ENCODE data around the gene CLDN24.

CLDN24 gene

GRCh38 chr4:183321079-183321478 lies 1.1 kb downstream of the CLDN24 start:
- no peak for DNase-seq (ENCODE audit: low spot score)

DNA sequence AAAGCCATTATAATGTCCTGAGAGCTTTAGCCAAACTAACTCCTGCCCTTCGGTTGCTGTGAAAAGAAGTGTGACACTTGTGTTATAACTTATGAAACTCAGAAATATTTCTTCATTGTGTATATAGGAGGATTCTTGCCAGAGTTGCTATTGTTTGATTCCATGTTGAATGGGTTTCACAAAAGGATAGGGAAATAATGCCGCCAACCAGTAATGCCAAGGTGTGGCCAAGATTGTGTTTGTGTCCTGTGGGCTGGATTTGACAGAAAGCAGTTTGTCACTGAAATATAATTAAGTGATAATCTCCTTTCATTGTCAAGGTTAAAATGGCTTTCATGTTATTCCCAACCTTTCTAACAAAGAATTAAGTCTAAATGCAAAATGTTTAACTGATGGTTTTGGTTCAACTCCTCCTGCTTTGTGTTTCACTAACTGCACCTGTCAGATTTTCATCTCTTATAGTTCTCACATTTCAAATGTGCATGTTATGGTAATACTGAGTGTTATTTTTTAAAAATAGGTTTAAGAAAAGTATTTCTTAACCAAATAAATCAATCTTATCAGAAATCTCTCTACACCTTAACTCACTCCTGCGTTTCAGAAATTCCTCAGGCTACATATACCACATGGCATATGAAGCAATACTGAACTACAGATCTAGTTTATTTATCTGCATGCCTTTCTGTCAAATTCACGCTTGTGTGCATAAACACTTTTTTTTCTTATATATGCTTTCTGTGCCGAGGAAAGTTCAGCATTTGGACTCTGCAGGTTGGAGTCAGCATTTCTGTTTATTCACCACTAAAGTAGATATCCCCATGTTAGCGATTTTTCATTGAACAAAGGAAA lies 1.8 kb downstream of the CLDN24 start, which contains the start of gene CLDN22:
TSS of gene CLDN22 (minus strand) at position 66 of the 849 bp plus-strand sequence. CDS start at position 8, 58 bp downstream.
- DNase-seq (ENCODE audit: low spot score), result no peak

DNA sequence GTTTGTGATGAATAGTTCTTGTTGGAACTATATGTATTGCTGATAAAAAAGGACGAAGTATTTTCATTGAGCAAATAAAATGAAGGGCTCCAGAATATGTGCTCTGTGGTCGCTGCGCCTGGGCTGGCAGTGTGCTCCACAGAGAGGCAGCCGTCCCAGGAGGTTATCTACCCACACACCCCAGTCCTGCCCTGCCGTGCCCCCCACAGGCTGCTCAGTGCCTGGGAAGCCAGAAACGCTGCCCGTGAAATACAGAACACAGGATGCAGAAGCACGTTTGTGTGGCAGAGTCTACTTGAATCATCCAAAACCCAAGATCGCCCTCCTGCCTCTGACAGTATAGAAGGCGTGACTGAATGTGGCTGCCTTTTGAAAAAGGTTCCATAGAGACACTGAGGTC lies 3.6 kb downstream of the CLDN24 start:
- no peak for DNase-seq (ENCODE audit: low spot score)

- no peak for DNase-seq (ENCODE audit: low spot score)
Observed at GRCh38 chr4:183314806-183315205, 7.4 kb downstream of the CLDN24 start.

- DNase-seq (ENCODE audit: low spot score), result no peak
Observed at GRCh38 chr4:183314336-183314735, 7.9 kb downstream of the CLDN24 start.

GRCh38 chr4:183312841-183313240 lies 9.4 kb downstream of the CLDN24 start:
- DNase-seq (ENCODE audit: low spot score), result no peak

- no peak for DNase-seq (ENCODE audit: low spot score)
Observed at GRCh38 chr4:183306811-183307210, 15.4 kb downstream of the CLDN24 start.

DNA sequence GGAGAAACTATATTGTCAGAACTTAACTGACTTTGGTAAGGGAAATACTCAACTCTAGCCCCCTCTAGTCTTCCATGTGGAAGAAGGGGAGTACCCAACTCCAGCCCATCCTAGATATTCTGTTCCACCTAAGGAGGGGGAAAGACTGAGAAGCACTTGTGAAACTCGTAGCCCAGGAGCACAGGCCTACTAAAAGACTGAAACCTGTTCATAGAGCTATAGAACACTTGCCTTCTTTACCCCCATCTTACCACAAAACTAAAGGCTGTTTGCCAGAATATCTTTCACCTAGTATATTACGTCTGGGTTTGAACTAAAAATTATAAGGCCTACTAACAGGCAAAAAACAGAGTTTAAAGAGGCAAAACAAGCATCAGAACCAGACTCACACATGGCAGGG lies 17.7 kb downstream of the CLDN24 start:
- DNase-seq (ENCODE audit: low spot score), result no peak

DNA sequence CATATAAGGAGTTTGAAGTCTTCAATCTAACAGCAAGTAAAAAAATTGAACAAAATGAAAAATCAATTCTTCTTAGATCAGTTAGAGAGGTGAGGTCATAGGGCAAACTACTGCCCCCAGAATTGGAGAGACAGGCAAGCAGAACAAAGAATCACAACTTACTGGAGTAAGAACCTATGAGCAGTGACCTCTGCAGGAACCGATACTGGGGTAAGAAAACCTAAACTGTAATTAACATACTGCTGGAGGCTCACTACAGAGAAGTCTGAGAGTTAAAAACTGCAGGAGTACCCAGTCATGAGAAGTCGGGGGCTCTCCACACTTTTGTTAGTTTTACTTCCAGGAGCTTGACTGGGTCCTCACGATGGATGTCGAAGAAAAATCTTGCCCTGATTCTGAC lies 18.2 kb downstream of the CLDN24 start:
- DNase-seq (ENCODE audit: low spot score), result no peak

GRCh38 chr4:183303301-183303700 lies 18.9 kb downstream of the CLDN24 start:
- no peak for DNase-seq (ENCODE audit: low spot score)

- no peak for DNase-seq (ENCODE audit: low spot score)
Observed at GRCh38 chr4:183300655-183301054, 21.6 kb downstream of the CLDN24 start.

DNA sequence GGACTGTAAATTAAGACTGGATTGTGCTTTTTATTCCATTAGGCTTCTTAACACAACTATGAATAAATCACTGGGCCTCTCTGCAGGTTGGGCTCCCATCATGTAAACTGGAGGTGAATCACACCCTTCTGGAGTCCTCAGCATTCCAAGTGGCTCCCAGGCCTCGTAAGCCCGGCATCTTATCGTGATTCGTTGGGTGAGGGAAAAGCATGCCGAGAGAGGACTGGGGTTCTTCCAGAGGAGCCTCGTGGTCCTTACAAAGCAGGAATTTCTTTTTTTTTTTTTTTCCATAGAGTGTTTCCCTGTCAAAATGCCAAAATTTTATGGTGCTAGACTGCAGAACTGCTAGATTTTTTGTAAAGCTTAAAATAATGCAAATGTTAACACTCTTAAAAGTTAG lies 22.2 kb downstream of the CLDN24 start:
- DNase-seq (ENCODE audit: low spot score), result no peak

DNA sequence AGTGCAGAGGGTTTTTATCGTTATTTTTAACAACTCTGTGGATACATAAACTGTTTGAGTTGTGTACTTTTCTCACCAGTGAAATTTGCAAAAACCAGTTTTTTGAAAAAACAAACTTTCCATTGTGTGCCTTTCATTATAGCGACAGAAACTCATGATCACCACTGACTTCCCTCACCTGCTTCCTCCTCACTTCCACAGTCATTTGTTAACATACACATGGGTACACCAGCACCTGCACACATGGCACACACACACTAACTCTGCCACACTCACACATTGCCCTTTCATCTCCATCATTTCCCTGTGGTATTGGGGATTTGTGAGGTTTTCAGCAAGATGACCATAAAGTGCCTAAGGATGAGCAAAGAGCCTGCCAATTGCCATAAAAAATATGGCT lies 22.8 kb downstream of the CLDN24 start:
- no peak for DNase-seq (ENCODE audit: low spot score)

GRCh38 chr4:183297675-183298074 lies 24.6 kb downstream of the CLDN24 start:
- no peak for DNase-seq (ENCODE audit: low spot score)

- DNase-seq (ENCODE audit: low spot score), result no peak
Observed at GRCh38 chr4:183295711-183296110, 26.5 kb downstream of the CLDN24 start.

GRCh38 chr4:183291070-183291469 lies 31.2 kb downstream of the CLDN24 start:
- DNase-seq (ENCODE audit: low spot score), result no peak

- DNase-seq (ENCODE audit: low spot score), result no peak
Observed at GRCh38 chr4:183289688-183290087, 32.5 kb downstream of the CLDN24 start.

DNA sequence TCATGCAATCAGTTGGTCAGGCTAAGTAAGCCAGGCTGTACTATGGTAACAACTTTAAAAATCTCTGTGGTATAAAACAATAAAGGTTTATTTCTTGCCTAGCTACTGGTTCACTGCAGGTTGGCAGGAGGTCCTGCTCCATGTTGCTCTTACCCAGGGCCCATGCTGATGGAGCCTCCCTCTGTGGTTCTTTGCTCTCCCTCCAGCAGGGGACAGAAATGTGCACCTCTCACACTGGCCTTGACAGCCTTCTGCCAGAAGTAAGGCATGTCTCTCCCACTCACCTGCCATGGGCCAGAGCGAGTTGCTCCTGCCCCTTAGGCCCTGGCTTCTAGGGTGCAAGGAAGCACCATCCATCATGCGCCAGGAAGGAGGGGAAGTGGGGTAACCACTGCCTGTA lies 33.3 kb downstream of the CLDN24 start:
- no peak for DNase-seq (ENCODE audit: low spot score)

GRCh38 chr4:183287677-183288076 lies 34.5 kb downstream of the CLDN24 start:
- no peak for DNase-seq (ENCODE audit: low spot score)

DNA sequence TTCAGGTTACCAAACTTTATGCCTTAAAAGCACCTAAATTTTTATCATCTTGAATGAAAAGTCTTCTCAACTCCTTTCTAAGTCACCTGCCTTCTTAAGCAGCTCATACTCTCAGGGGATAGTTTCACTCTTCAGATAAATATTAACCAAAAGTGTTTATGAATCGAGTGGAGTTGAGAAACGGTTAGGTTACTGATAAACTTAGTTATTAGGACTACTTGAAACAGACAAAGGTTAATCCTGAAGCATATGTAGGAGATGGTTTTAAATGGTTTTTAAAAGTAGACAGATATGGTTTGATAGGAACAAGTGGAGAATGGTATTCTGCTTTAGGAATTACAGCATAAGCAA lies 34.9 kb downstream of the CLDN24 start:
- DNase-seq (ENCODE audit: low spot score), result no peak

GRCh38 chr4:183286590-183287308 lies 35.5 kb downstream of the CLDN24 start:
- DNase-seq (ENCODE audit: low spot score), result no peak

- DNase-seq (ENCODE audit: low spot score), result no peak
Observed at GRCh38 chr4:183285886-183286285, 36.3 kb downstream of the CLDN24 start.

GRCh38 chr4:183284965-183285364 lies 37.3 kb downstream of the CLDN24 start:
- DNase-seq (ENCODE audit: low spot score), result no peak
